SU-DHL-6 (cell line): ENCODE results near the gene KCNJ1.

ENCODE experiments used
- H2AFZ ChIP-seq: fragments of 200-600 bp; sonication (generic); 2 replicates; pipeline ENCODE4 v1.6.1; 2014; ENCODE audit warnings: low read depth, mild to moderate bottlenecking, moderate library complexity, mixed read lengths, antibody characterized with exemption, low read length; ENCODE audit not compliant: severe bottlenecking
- H3F3A ChIP-seq: fragments of 200-600 bp; shearing (Covaris generic); 2 replicates; pipeline ENCODE4 v1.6.0; 2016; ENCODE audit warnings: antibody characterized with exemption, mild to moderate bottlenecking; ENCODE audit not compliant: insufficient read depth
- H3K27ac ChIP-seq: fragments of 200-600 bp; sonication (generic); 2 replicates; pipeline ENCODE4 v1.5.1; 2016; ENCODE audit warnings: low read depth, mild to moderate bottlenecking, low read length, moderate library complexity, mixed read lengths
- H3K27me3 ChIP-seq: fragments of 200-600 bp; sonication (generic), shearing (Covaris generic); 2 replicates; pipeline ENCODE4 v1.6.0; 2014; ENCODE audit warnings: mild to moderate bottlenecking, low read length
- H3K36me3 ChIP-seq: fragments of 200-600 bp; sonication (generic); 2 replicates; pipeline ENCODE4 v1.6.1; 2014; ENCODE audit warnings: mild to moderate bottlenecking, low read length, mixed read lengths
- H3K4me2 ChIP-seq: fragments of 300-600, 200-600 bp; shearing (Covaris generic), sonication (generic); 2 replicates; pipeline ENCODE4 v1.6.0; 2014; ENCODE audit warnings: low read length, low read depth, mild to moderate bottlenecking; ENCODE audit not compliant: poor library complexity, severe bottlenecking
- H3K4me3 ChIP-seq: fragments of 200-600 bp; sonication (generic); 2 replicates; pipeline ENCODE4 v1.5.1; 2014; ENCODE audit warnings: antibody characterized with exemption, low read length, mild to moderate bottlenecking, mixed read lengths; ENCODE audit not compliant: insufficient read depth, poor library complexity, severe bottlenecking
- H3K79me2 ChIP-seq: fragments of 200-600 bp; sonication (generic); 2 replicates; pipeline ENCODE4 v1.6.1; 2014; ENCODE audit warnings: mild to moderate bottlenecking, low read length, moderate library complexity; ENCODE audit not compliant: insufficient read depth
- H3K9ac ChIP-seq: fragments of 200-600 bp; sonication (generic); 2 replicates; pipeline ENCODE4 v1.7.0; 2014; ENCODE audit warnings: mild to moderate bottlenecking, low read length
- H3K9me2 ChIP-seq: fragments of 200-600 bp; sonication (generic); replicated peaks from 2 replicates; pipeline ENCODE4 v1.6.1; 2014; ENCODE audit warnings: low read length; ENCODE audit not compliant: insufficient read depth
- H3K9me3 ChIP-seq: fragments of 200-600 bp; sonication (generic); 2 replicates; pipeline ENCODE4 v1.6.1; 2014; ENCODE audit warnings: low read length, mixed read lengths; ENCODE audit not compliant: insufficient read depth
- H4K20me1 ChIP-seq: fragments of 200-600 bp; sonication (generic); 2 replicates; pipeline ENCODE4 v1.6.1; 2014; ENCODE audit warnings: low read depth, mild to moderate bottlenecking, antibody characterized with exemption, low read length, moderate library complexity, mixed read lengths
- EZH2phosphoT487 ChIP-seq: fragments of 200-600 bp; sonication (generic), shearing (Covaris generic); conservative IDR thresholded peaks from 2 replicates; pipeline ENCODE4 v1.6.1; 2018; ENCODE audit warnings: mild to moderate bottlenecking, antibody characterized with exemption, low read length, moderate library complexity, mixed read lengths
- TF ChIP-seq, protein P1 (sequence below): fragments of 200-600 bp; sonication (generic); IDR thresholded peaks from one replicate; pipeline ENCODE4 v1.5.1; 2017; ENCODE audit warnings: antibody characterized with exemption, mild to moderate bottlenecking, low read length, moderate library complexity; ENCODE audit not compliant: insufficient read depth, poor library complexity, severe bottlenecking

Gene KCNJ1

DNA sequence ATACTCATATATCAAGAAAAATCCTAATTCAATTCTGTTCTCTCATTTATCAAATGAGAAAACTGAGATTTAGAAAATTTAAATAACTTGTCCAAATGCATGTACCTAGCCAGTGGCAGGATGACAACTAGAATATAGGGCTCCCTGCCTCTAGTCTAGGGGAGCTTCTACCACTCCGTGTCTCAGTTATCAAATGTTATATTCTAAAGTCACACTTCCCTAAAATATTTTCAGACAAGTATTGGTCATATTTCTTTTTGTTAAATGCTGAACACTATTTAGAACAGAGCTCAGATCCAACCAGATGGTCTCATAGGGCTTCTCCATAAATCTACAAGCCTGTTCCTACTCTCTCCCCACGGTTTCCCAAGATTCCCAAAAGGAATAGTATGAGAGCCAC is 26.3 kb downstream of the KCNJ1 start:
- H3K27ac ChIP-seq: peak overlapping the region; percentile 100

GRCh38 chr11:128840137-128840536 is 27.0 kb downstream of the KCNJ1 start:
- peak overlapping the region; percentile 100 for H3K27ac ChIP-seq
- H4K20me1 ChIP-seq: no peaks in the 10 kb centered on the region
- H3K9me3 ChIP-seq: no peaks in the 10 kb centered on the region
- TF ChIP-seq, protein P1, sequence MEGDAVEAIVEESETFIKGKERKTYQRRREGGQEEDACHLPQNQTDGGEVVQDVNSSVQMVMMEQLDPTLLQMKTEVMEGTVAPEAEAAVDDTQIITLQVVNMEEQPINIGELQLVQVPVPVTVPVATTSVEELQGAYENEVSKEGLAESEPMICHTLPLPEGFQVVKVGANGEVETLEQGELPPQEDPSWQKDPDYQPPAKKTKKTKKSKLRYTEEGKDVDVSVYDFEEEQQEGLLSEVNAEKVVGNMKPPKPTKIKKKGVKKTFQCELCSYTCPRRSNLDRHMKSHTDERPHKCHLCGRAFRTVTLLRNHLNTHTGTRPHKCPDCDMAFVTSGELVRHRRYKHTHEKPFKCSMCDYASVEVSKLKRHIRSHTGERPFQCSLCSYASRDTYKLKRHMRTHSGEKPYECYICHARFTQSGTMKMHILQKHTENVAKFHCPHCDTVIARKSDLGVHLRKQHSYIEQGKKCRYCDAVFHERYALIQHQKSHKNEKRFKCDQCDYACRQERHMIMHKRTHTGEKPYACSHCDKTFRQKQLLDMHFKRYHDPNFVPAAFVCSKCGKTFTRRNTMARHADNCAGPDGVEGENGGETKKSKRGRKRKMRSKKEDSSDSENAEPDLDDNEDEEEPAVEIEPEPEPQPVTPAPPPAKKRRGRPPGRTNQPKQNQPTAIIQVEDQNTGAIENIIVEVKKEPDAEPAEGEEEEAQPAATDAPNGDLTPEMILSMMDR: no peak
- TF ChIP-seq EZH2phosphoT487: no peak
- H3K27me3 ChIP-seq: no peaks in the 10 kb centered on the region
- H3K4me2 ChIP-seq: peak overlapping the region; percentile 82
- H3F3A ChIP-seq: peaks cover 37% of the 10 kb centered on the region
- no peak overlapping the region for H2AFZ ChIP-seq
- H3K4me3 ChIP-seq: no peak overlapping the region
- no peaks in the 10 kb centered on the region for H3K9me2 ChIP-seq
- H3K9ac ChIP-seq: no peak overlapping the region
- H3K36me3 ChIP-seq: no peaks in the 10 kb centered on the region
- no peaks in the 10 kb centered on the region for H3K79me2 ChIP-seq

More for the DNA sequence above, 26.3 kb downstream of the KCNJ1 start:
- Histone ChIP-seq H3K79me2 (no peaks in the 10 kb centered on the region), H3K4me3 (no peak overlapping the region), H4K20me1 (no peaks in the 10 kb centered on the region), H3F3A (peaks cover 37% of the 10 kb centered on the region), H3K36me3 (no peaks in the 10 kb centered on the region), H3K9ac (peak overlapping the region; percentile 34; the same call in 1 of the 2 replicates), H3K4me2 (peak overlapping the region; percentile 82), H2AFZ (no peak overlapping the region), H3K27me3 (no peaks in the 10 kb centered on the region), H3K9me2 (no peaks in the 10 kb centered on the region), H3K9me3 (no peaks in the 10 kb centered on the region)
- no peak for TF ChIP-seq EZH2phosphoT487
- TF ChIP-seq, protein P1: no peak

- Histone ChIP-seq H3K9me3 (no peaks in the 10 kb centered on the region), H4K20me1 (no peaks in the 10 kb centered on the region), H3K27ac (no peak overlapping the region), H3K4me3 (no peak overlapping the region), H3K4me2 (no peak overlapping the region), H3K36me3 (no peaks in the 10 kb centered on the region), H3F3A (peaks cover 37% of the 10 kb centered on the region), H2AFZ (no peak overlapping the region), H3K9ac (no peak overlapping the region), H3K9me2 (no peaks in the 10 kb centered on the region), H3K79me2 (no peaks in the 10 kb centered on the region), H3K27me3 (no peaks in the 10 kb centered on the region)
- TF ChIP-seq EZH2phosphoT487: no peak
Observed at GRCh38 chr11:128839081-128839480, 28.0 kb downstream of the KCNJ1 start.

GRCh38 chr11:128837627-128838026 is 29.5 kb downstream of the KCNJ1 start:
- H3K4me2 ChIP-seq: peak overlapping the region; percentile 10
- no peak overlapping the region for H2AFZ ChIP-seq
- peak overlapping the region; percentile 26 for H3K27ac ChIP-seq
- H3K9me3 ChIP-seq: no peaks in the 10 kb centered on the region
- no peaks in the 10 kb centered on the region for H4K20me1 ChIP-seq
- H3K79me2 ChIP-seq: no peaks in the 10 kb centered on the region
- H3K9me2 ChIP-seq: no peaks in the 10 kb centered on the region
- H3K27me3 ChIP-seq: no peaks in the 10 kb centered on the region
- H3F3A ChIP-seq: peaks cover 26% of the 10 kb centered on the region
- no peak overlapping the region for H3K9ac ChIP-seq
- no peak for TF ChIP-seq EZH2phosphoT487
- TF ChIP-seq, protein P1: no peak
- H3K36me3 ChIP-seq: no peaks in the 10 kb centered on the region
- no peak overlapping the region for H3K4me3 ChIP-seq
